Measurements from ENCODE around the gene SNX22. TPM values are rescaled to one million over a fixed set of nuclear protein-coding genes. Genes with fewer than 3 reads are reported as not detected.
A peak's percentile ranks its signal among the peaks of the same experiment; 100 is the strongest.

SNX22 gene
- total RNA-seq, 6 experiments from 2014 or later = 0.07 to 0.21 (median 0.14) TPM; not detected in 2

DNA sequence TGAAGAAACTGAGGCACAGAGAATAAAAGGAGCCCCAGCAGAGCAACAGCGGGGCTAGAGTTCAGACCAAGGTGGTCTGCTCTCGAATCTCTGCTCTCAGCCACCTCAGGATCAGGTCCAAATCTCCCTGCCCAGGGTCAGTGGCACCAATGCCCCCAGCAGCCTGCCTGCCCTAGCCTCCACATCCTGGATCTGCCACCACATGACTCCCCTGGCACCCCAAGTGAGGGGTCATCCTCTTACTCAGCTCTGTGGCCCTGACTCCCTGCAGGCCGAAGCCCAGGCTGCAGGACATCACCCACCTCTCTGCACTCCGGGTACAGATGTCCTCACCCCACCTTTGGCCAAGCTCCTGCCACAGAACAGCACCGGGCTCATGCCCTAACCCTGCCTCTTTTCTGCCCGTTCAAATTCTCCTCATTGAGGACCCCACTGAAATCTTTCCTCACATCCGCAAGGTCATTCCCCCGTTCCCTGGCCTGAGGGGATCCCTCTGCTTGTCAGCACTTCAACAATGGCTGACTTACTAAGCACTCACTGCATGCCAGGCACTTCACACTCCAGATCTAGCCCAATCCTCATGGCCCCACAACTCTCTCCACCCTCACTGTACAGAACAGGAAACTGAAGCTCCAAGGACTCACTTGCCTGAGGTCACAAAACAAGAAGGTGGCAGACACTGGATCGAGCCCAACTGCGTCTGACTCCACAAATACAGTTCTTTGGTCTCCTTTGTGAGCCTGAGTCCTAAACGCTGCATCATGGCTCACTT is 7.0 kb downstream of the SNX22 start:
- H3K36me3 Mint-ChIP-seq (ENCODE audit: low read depth) = peaks cover 41% of the 10 kb centered on the region
- peak overlapping the region; percentile 66 for H3K27ac Mint-ChIP-seq
- peaks cover 10% of the 10 kb centered on the region for H3K27me3 Mint-ChIP-seq (ENCODE audit: insufficient read depth)
- H3K4me1 Mint-ChIP-seq (ENCODE audit: low read depth) = peaks cover 39% of the 10 kb centered on the region
- no peak for TF ChIP-seq CTCF (IDR thresholded peaks at IDR 0.05)
- no peak for DNase-seq
- peak overlapping the region; percentile 17 for H3K4me3 Mint-ChIP-seq
- H3K9me3 Mint-ChIP-seq = no peaks in the 10 kb centered on the region

GRCh38 chr15:64161688-64162477 is 10.4 kb downstream of the SNX22 start:
- Mint-ChIP-seq H3K36me3 (ENCODE audit: low read depth) (peaks cover 33% of the 10 kb centered on the region), H3K4me3 (peak overlapping the region; percentile 93), H3K9me3 (no peaks in the 10 kb centered on the region), H3K27ac (peak overlapping the region; percentile 85), H3K4me1 (ENCODE audit: low read depth) (peaks cover 56% of the 10 kb centered on the region), H3K27me3 (ENCODE audit: insufficient read depth) (peaks cover 5% of the 10 kb centered on the region; the same call in 1 of the 2 replicates)
- no peak for TF ChIP-seq CTCF (IDR thresholded peaks at IDR 0.05)
- no peak for DNase-seq

DNA sequence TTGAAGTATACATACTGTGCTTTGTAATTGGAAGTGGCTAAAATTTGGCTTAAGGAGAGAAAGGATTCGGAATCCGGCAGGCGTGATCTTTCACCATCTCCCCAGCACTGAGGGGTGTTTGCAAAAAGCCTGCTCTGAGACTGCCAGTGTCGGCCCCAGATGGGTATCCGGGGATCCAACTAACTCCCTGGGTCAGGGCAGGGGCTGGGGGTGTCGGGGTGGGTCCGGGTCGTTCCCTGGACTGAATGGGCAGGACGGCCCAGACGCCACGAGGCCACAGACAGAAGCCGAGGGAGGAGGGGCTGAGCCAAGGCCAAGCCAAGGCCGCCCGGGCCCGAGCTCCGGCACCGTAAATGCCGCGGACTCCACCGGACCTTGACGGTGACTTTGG is 10.9 kb downstream of the SNX22 start:
- peaks cover 56% of the 10 kb centered on the region for H3K4me1 Mint-ChIP-seq (ENCODE audit: low read depth)
- H3K4me3 Mint-ChIP-seq = peak overlapping the region; percentile 93
- no peak for TF ChIP-seq CTCF (IDR thresholded peaks at IDR 0.05)
- H3K27me3 Mint-ChIP-seq (ENCODE audit: insufficient read depth) = peaks cover 5% of the 10 kb centered on the region; the same call in 1 of the 2 replicates
- H3K27ac Mint-ChIP-seq = peak overlapping the region; percentile 85
- H3K36me3 Mint-ChIP-seq (ENCODE audit: low read depth) = peaks cover 33% of the 10 kb centered on the region
- DNase-seq = no peak
- no peaks in the 10 kb centered on the region for H3K9me3 Mint-ChIP-seq

DNA sequence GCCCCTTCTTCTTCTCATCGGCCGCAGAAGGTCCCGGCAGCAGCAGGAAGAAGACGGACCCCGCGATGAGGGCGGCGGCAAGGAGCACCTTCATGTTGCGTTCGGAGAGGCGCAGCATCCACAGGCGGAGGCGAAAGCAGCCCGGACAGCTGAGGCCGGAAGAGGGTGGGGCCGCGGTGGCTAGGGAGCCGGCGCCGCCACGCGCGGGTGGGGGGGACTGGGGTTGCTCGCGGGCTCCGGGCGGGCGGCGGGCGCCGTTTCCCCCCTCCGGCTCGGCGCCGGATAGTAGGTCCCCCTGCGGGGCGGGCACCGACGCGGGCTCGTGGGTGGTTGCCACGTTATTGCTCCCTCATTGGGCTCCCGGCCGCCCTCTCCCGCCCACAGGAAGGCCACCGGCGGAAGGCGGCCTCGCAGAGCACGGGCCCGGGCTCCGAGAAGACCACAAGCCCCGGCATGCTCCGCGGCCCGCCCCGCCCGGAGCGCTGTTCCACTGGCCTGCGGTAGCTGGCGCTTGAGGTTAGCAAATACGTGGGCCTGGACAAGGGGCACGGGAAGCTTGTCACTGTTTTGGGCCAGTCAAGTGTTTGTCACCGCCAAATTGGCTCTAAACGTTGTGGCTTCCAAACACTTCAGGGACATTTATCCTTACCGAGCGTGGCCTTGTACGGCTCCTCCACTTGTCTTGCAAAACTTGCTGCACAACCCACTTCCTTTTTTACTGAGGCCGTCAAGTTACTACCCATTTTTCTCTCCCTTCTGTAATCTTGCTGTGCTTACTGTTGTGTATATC is 11.5 kb downstream of the SNX22 start, which contains the start of gene PPIB:
PPIB (minus strand) TSS at position 154 of the 790 bp plus-strand sequence; CDS start at position 118, 36 bp downstream.
- DNase-seq = peak; percentile 96
- H3K27ac Mint-ChIP-seq = peak within 1 kb of the TSS; percentile 88
- peaks cover 54% of the 10 kb centered on the region for H3K4me1 Mint-ChIP-seq (ENCODE audit: low read depth)
- H3K9me3 Mint-ChIP-seq = no peaks in the 10 kb centered on the region
- H3K4me3 Mint-ChIP-seq = peak within 1 kb of the TSS; percentile 93
- peaks cover 28% of the 10 kb centered on the region for H3K36me3 Mint-ChIP-seq (ENCODE audit: low read depth)
- peaks cover 5% of the 10 kb centered on the region; the same call in 1 of the 2 replicates for H3K27me3 Mint-ChIP-seq (ENCODE audit: insufficient read depth)
- peak; percentile 62 for TF ChIP-seq CTCF (IDR thresholded peaks at IDR 0.05)
